Keratinocyte (primary cell): ENCODE measurements around the gene NDUFS7. TPM values are rescaled to one million over a fixed set of nuclear protein-coding genes. Genes with fewer than 3 reads are reported as not detected.
A peak's percentile ranks its signal among the peaks of the same experiment; 100 is the strongest.

Source experiments
- DNase-seq: peaks from one replicate; pipeline ENCODE4 v3.0.0-alpha.2; 2011; ENCODE audit warnings: low read depth, missing footprints, low spot score
- FAIRE-seq: peaks from 2 replicates; lab custom pipeline; 2011; peaks lifted over from hg19 to GRCh38; lab: Jason Lieb, UNC
- H2AFZ ChIP-seq: 2 replicates; pipeline ENCODE4 v1.6.0; 2012; ENCODE audit warnings: low read length, control low read depth, inconsistent platforms; ENCODE audit not compliant: control insufficient read depth
- H3K27ac ChIP-seq: 2 replicates; pipeline ENCODE4 v1.5.1; 2011; ENCODE audit warnings: low read length; ENCODE audit not compliant: control insufficient read depth, insufficient read depth
- H3K27me3 ChIP-seq: 3 replicates; pipeline ENCODE4 v1.6.0; 2011; ENCODE audit warnings: low read length; ENCODE audit not compliant: control insufficient read depth, insufficient read depth; ENCODE audit errors: extremely low read depth
- H3K36me3 ChIP-seq, 2 experiments: 2 replicates in 1 of 2; 3 replicates in 1 of 2; pipeline ENCODE4 v1.5.1; 2011; ENCODE audit warnings: low read length in 2 of 2, mild to moderate bottlenecking in 1 of 2; ENCODE audit not compliant: control insufficient read depth in 2 of 2, insufficient read depth in 2 of 2; ENCODE audit errors: extremely low read depth in 1 of 2
- H3K4me1 ChIP-seq: 3 replicates; pipeline ENCODE4 v1.5.1; 2011; ENCODE audit warnings: low read length; ENCODE audit not compliant: control insufficient read depth, insufficient read depth; ENCODE audit errors: extremely low read depth
- H3K4me2 ChIP-seq: 3 replicates; pipeline ENCODE4 v1.6.0; 2011; ENCODE audit warnings: low read depth, low read length; ENCODE audit not compliant: control insufficient read depth, insufficient read depth; ENCODE audit errors: extremely low read depth
- H3K4me3 ChIP-seq, 3 experiments: fragments of 200-600 bp in 1 of 3; sonication (generic) in 1 of 3; 2 replicates in 2 of 3; 3 replicates in 1 of 3; pipeline ENCODE4 v1.5.1; 2011 to 2016; ENCODE audit warnings: low read length in 3 of 3, mild to moderate bottlenecking in 3 of 3, control low read depth in 2 of 3, inconsistent platforms in 1 of 3, low read depth in 1 of 3, mixed read lengths in 1 of 3, mixed run types in 1 of 3, moderate library complexity in 1 of 3; ENCODE audit not compliant: control insufficient read depth in 2 of 3, insufficient read depth in 2 of 3; ENCODE audit errors: extremely low read depth in 1 of 3
- H3K79me2 ChIP-seq: 2 replicates; pipeline ENCODE4 v1.6.0; 2012; ENCODE audit warnings: low read length; ENCODE audit not compliant: control insufficient read depth, insufficient read depth
- H3K9ac ChIP-seq: 3 replicates; pipeline ENCODE4 v1.6.0; 2011; ENCODE audit warnings: low read length; ENCODE audit not compliant: control insufficient read depth, insufficient read depth; ENCODE audit errors: extremely low read depth
- H3K9me1 ChIP-seq: 3 replicates; pipeline ENCODE4 v1.6.0; 2011; ENCODE audit warnings: low read length; ENCODE audit not compliant: control insufficient read depth, insufficient read depth; ENCODE audit errors: extremely low read depth
- H3K9me3 ChIP-seq: 2 replicates; pipeline ENCODE4 v1.5.1; 2012; ENCODE audit warnings: low read depth, low read length; ENCODE audit not compliant: control insufficient read depth
- H4K20me1 ChIP-seq: 3 replicates; pipeline ENCODE4 v1.6.0; 2011; ENCODE audit warnings: low read length; ENCODE audit not compliant: control insufficient read depth, insufficient read depth; ENCODE audit errors: extremely low read depth
- CTCF ChIP-seq, 3 experiments: IDR thresholded peaks in 1 of 3; conservative IDR thresholded peaks in 1 of 3; optimal IDR thresholded peaks in 1 of 3; 2 replicates in 2 of 3; 3 replicates in 1 of 3; pipeline versions ENCODE3 to v1.5.1; 2011; ENCODE audit warnings: low read length in 3 of 3, mild to moderate bottlenecking in 3 of 3, moderate library complexity in 2 of 3, control low read depth in 1 of 3, inconsistent platforms in 1 of 3; ENCODE audit not compliant: insufficient read depth in 2 of 3; ENCODE audit errors: extremely low read depth in 1 of 3
- EZH2 ChIP-seq: IDR thresholded peaks from one replicate; pipeline ENCODE4 v1.6.1; 2012; ENCODE audit warnings: inconsistent platforms, mild to moderate bottlenecking, low read length, moderate library complexity
- dilution Hi-C: fragments of 300-500 bp; cut with MboI; formaldehyde crosslinking; loops from one replicate; pipeline ENCODE4 v1.7.0; 2020; ENCODE audit warnings: low sequenced_read_pairs; ENCODE audit not compliant: extremely low pct_ligation_motif_present
- polyA plus RNA-seq, 5 experiments: library from polyadenylated mRNA; depleted of rRNA in 3 of 5; stranded (reverse) in 3 of 5; stranded (forward) in 1 of 5; unstranded in 1 of 5; fragments of >200 nt; gene quantifications; 1 replicate in 1 of 5; 2 replicates in 3 of 5; 3 replicates in 1 of 5; pipeline versions ENCODE4 v1.2.1 to v1.2.3, GENCODE V29; 2011 to 2012; ENCODE audit warnings: missing spikeins in 2 of 5, low read depth in 1 of 5, low replicate concordance in 1 of 5

NDUFS7 gene
- polyA plus RNA-seq, 1 donor (not counting 4 experiments of a cell fraction or from before 2014, with no cell fraction given), result 23.2 TPM

DNA sequence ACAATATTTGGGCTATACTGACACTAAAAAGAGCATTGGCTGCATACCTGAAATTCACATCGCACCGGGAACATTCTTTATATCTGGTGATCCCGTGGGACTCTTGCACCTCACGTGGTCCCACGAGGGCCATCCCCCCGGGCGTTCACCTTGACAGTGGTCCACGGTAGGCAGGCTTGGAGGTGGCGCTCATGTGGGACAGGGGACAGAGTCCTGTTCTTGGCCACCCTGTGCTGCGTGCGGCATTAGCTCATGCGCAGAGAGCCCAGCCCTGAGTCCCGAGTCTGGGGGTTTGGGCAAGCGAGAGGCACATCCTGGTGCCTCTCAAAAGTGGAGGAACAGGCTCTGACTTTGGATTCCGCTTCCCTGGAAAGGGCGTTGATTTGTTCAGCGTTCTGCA, 10.1 kb downstream of the NDUFS7 start:
- Histone ChIP-seq H3K9me1 (no peaks in the 10 kb centered on the region), H3K4me2 (no peak overlapping the region), H3K27me3 (peaks cover 16% of the 10 kb centered on the region), H3K9ac (no peak overlapping the region), H3K79me2 (no peaks in the 10 kb centered on the region), H3K27ac (no peak overlapping the region), H3K4me3 (no peak overlapping the region), H2AFZ (no peak overlapping the region), H4K20me1 (no peaks in the 10 kb centered on the region), H3K9me3 (no peaks in the 10 kb centered on the region), H3K36me3 (peaks cover 8 to 9% of the 10 kb centered on the region in 2 experiments), H3K4me1 (peaks cover 14% of the 10 kb centered on the region)
- dilution Hi-C loops, result no loop called here
- no peak for FAIRE-seq
- TF ChIP-seq EZH2 (no peak), CTCF (optimal IDR thresholded peaks at IDR 0.05 in 1 of 3, IDR thresholded peaks at IDR 0.05 in 1 of 3, conservative IDR thresholded peaks at IDR 0.05 in 1 of 3; ENCODE audit: extremely low read depth in 1 of 3, insufficient read depth in 2 of 3, low read length in 3 of 3) (no peak)
- no peak for DNase-seq

- peaks cover 14% of the 10 kb centered on the region for H3K4me1 ChIP-seq
- no peak overlapping the region for H3K27ac ChIP-seq
Observed at GRCh38 chr19:1394252-1395193, 10.8 kb downstream of the NDUFS7 start.

More at GRCh38 chr19:1394252-1395193, 10.8 kb downstream of the NDUFS7 start:
- FAIRE-seq (peak; percentile 26), DNase-seq (no peak)
- peak overlapping the region; percentile 51 for H3K4me2 ChIP-seq
- TF ChIP-seq EZH2 (no peak), CTCF (optimal IDR thresholded peaks at IDR 0.05 in 1 of 3, IDR thresholded peaks at IDR 0.05 in 1 of 3, conservative IDR thresholded peaks at IDR 0.05 in 1 of 3; ENCODE audit: extremely low read depth in 1 of 3, insufficient read depth in 2 of 3, low read length in 3 of 3) (no peak)
- H3K36me3 ChIP-seq, result peaks cover 3 to 5% of the 10 kb centered on the region in 2 experiments
- H3K79me2 ChIP-seq, result no peaks in the 10 kb centered on the region
- dilution Hi-C loops, result no loop called here
- H3K9ac ChIP-seq, result no peak overlapping the region
- H4K20me1 ChIP-seq, result no peaks in the 10 kb centered on the region
- H3K9me3 ChIP-seq, result no peaks in the 10 kb centered on the region
- no peak overlapping the region for H2AFZ ChIP-seq
- no peaks in the 10 kb centered on the region for H3K9me1 ChIP-seq
- peaks cover 18% of the 10 kb centered on the region for H3K27me3 ChIP-seq
- H3K4me3 ChIP-seq, result no peak overlapping the region
